Kidney epithelial cell (primary cell): ENCODE data around the gene GRIA1. TPM values are rescaled to one million over a fixed set of nuclear protein-coding genes. Genes with fewer than 3 reads are reported as not detected.

Source experiments
- DNase-seq: peaks from one replicate; pipeline ENCODE4 v3.0.0-alpha.2; 2010; ENCODE audit warnings: low read depth
- H3K27me3 ChIP-seq: 2 replicates; pipeline ENCODE4 v1.6.0; 2011; ENCODE audit warnings: low read length; ENCODE audit not compliant: control insufficient read depth, insufficient read depth
- H3K36me3 ChIP-seq: 2 replicates; pipeline ENCODE4 v1.5.1; 2011; ENCODE audit warnings: low read length; ENCODE audit not compliant: control insufficient read depth, insufficient read depth
- H3K4me3 ChIP-seq: 2 replicates; pipeline ENCODE4 v1.5.1; 2011; ENCODE audit warnings: low read depth, mild to moderate bottlenecking, control low read depth, low read length
- CTCF ChIP-seq: IDR thresholded peaks from 2 replicates; pipeline ENCODE4 v1.5.1; 2011; ENCODE audit warnings: mild to moderate bottlenecking, moderate library complexity, low read length, control low read depth, inconsistent platforms; ENCODE audit not compliant: insufficient read depth, poor library complexity, severe bottlenecking
- total RNA-seq: library from RNA; depleted of rRNA; stranded (reverse); fragments of >200 nt; gene quantifications from 2 replicates; pipeline ENCODE4 v1.2.3, GENCODE V29; 2015

GRIA1 gene
- total RNA-seq, 1 donor from 2014 or later = not detected

DNA sequence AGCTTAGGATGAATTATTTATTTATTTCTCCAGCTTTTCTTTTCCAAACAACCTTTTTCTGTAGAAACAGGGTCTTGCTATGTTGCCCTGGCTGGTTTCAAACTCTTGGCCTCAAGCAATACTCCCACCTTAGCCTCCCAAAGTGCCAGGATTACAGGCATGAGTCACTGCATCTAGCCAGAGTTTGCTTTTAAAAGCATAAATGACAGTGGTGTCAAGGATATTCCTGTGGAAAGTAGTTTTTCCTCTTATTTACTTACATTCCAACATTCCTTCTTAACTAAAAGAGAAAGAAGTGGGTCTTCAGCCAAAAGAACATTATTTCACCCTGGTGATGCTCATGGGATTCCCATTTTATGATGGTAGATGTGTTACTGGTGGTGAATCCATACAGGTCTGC, 62.4 kb downstream of the GRIA1 start:
- Histone ChIP-seq H3K4me3 (no peak overlapping the region), H3K36me3 (no peaks in the 10 kb centered on the region), H3K27me3 (no peaks in the 10 kb centered on the region)
- no peak for TF ChIP-seq CTCF
- DNase-seq = no peak

DNA sequence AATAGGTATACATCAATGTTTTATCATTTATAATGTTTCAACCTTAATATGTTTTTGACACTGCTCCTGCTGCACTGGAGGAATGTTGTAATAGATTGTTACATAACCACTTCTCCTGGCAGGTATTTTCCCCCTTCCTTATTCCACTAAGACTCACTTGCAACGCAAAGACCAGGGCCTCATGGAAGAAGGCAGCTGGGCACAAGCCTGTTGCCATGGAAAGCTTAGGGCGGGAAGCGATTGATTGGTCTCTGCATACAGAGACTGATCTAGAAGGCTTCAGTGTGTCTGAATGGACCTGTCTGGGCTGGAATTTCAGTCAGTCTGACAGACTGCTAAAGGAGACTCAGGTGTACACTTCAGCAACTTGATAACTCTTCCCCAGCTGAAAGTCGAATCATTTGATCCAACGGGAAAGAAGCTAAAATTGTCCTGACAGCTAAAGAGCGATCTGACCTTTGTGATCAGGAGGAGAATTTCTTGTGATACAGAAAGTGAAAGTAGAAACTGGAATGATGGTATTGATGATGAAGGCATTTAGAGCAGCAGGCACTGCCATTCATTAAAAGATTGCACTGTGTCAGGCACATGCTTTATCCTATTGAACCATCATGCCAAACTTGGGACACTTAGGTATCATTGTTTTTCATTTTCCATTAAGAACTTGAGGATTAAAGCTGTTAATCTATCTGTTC, 65.1 kb downstream of the GRIA1 start:
- Histone ChIP-seq H3K27me3 (no peaks in the 10 kb centered on the region), H3K36me3 (no peaks in the 10 kb centered on the region), H3K4me3 (no peak overlapping the region)
- DNase-seq = no peak
- TF ChIP-seq CTCF = no peak

DNA sequence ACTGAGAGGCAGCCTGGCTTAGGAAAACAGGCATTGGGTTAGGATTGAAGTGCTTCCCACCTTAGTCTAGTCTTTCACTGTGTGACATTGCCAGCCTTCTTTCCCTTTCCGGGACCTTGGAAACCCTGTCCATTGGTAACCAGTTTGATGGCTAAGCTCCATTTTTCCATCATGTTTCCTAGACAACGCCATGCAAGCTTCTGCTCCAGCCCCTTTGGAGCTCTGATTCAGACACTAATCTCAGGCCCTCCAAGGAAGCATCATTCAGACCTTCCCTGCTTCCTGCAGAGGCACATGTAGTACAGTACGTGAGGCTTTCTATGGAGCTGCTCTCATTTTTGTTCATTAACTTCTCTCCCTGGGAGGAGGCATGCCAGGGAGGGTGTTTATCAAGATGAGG, 68.5 kb downstream of the GRIA1 start:
- TF ChIP-seq CTCF = no peak
- Histone ChIP-seq H3K36me3 (no peaks in the 10 kb centered on the region), H3K27me3 (no peaks in the 10 kb centered on the region), H3K4me3 (no peak overlapping the region)
- DNase-seq = no peak

GRCh38 chr5:153559926-153560325, 69.5 kb downstream of the GRIA1 start:
- DNase-seq = no peak
- H3K4me3 ChIP-seq = no peak overlapping the region
- no peak for TF ChIP-seq CTCF
- H3K27me3 ChIP-seq = no peaks in the 10 kb centered on the region
- no peaks in the 10 kb centered on the region for H3K36me3 ChIP-seq

GRCh38 chr5:153562189-153562588, 71.7 kb downstream of the GRIA1 start:
- no peak for TF ChIP-seq CTCF
- peak; percentile 23 for DNase-seq
- H3K36me3 ChIP-seq = no peaks in the 10 kb centered on the region

DNA sequence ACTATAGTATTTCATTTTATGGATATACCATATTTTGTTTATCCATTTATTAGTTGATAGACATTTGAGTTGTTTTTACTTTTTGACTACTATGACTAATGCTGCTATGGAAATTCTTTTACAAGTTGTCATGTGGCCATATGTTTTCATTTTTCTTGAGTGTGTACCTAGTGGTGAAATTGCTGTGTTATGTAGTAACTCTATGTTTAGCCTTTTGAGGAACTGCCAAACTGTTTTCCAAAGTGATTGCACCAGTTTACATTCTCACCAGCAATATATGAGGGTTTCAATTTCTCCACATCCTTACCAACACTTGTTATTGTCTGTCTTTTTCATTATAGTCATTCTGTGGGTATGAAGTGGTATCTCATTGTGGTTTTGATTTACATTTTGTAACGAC, 75.4 kb downstream of the GRIA1 start:
- Histone ChIP-seq H3K36me3 (no peaks in the 10 kb centered on the region), H3K4me3 (no peak overlapping the region), H3K27me3 (no peaks in the 10 kb centered on the region)
- no peak for TF ChIP-seq CTCF
- no peak for DNase-seq

More at GRCh38 chr5:153562189-153562588, 71.7 kb downstream of the GRIA1 start:
- Histone ChIP-seq H3K27me3 (no peaks in the 10 kb centered on the region), H3K4me3 (no peak overlapping the region)
